GM12878 (cell line): ENCODE data around the gene UBE2E1.

Source experiments
- CREB1 ChIP-seq: IDR thresholded peaks from 2 replicates; pipeline ENCODE4 v1.6.1; 2012; ENCODE audit warnings: low read depth, mild to moderate bottlenecking, inconsistent platforms
- JUND ChIP-seq: IDR thresholded peaks from 2 replicates; pipeline ENCODE4 v1.6.1; 2012; ENCODE audit warnings: low read depth, mild to moderate bottlenecking, low read length, improper control_type of control experiment, moderate library complexity
- POLR2A ChIP-seq: IDR thresholded peaks from 2 replicates; pipeline ENCODE4 v1.6.1; 2011; ENCODE audit warnings: low read depth, mild to moderate bottlenecking, low read length
- SMC3 ChIP-seq: IDR thresholded peaks from 2 replicates; pipeline ENCODE4 v1.6.1; 2011; ENCODE audit warnings: low read length, improper control_type of control experiment, borderline replicate concordance
- TF ChIP-seq, protein P1 (sequence below), 3 experiments: IDR thresholded peaks in 2 of 3; conservative IDR thresholded peaks in 1 of 3; 2 replicates each; pipeline ENCODE4 v1.5.1; 2011; ENCODE audit warnings: low read depth in 3 of 3, low read length in 3 of 3, mild to moderate bottlenecking in 3 of 3, control low read depth in 2 of 3, moderate library complexity in 2 of 3, inconsistent platforms in 1 of 3, mixed read lengths in 1 of 3; ENCODE audit not compliant: control insufficient read depth in 2 of 3, insufficient read depth in 1 of 3; ENCODE audit errors: extremely low read depth in 1 of 3

DNA sequence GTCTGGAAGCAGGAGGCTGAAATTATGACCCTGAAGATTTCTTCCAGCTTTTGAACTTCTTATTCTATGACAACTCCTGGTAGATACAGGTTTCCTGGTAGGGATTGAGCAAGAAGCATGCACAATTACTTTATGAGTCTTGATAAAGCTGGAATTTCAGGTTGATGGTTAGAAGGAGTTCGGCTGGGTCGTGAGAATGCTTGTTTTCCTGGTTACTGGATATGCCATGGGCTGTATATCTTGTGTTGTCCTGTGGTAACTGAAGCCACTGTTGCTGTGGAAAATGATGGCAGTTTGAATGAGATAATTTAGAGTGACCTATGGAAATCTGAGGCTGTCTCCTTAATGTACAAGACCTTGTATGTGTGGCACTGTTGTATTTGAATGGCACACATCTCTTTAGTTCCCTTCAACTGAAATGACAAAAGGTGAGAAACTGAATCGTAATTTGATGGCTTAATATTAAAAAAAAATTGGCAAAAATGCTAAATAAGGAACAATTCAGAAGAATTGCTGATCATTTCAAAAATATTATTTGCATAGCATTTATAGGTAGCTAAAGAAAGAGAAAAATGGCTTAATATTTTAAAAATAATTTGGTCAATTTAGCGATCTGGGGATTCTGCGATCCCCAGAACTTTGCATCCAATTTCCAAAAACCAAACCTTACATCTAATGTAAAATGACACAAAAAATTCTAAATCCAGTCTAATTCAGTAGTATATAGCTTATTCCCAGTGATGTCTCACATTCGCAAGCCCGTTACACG is 1.1 kb upstream of the UBE2E1 start:
- TF ChIP-seq SMC3, result no peak
- no peak for TF ChIP-seq CREB1
- TF ChIP-seq JUND, result no peak
- no peak for TF ChIP-seq POLR2A
- TF ChIP-seq, protein P1, sequence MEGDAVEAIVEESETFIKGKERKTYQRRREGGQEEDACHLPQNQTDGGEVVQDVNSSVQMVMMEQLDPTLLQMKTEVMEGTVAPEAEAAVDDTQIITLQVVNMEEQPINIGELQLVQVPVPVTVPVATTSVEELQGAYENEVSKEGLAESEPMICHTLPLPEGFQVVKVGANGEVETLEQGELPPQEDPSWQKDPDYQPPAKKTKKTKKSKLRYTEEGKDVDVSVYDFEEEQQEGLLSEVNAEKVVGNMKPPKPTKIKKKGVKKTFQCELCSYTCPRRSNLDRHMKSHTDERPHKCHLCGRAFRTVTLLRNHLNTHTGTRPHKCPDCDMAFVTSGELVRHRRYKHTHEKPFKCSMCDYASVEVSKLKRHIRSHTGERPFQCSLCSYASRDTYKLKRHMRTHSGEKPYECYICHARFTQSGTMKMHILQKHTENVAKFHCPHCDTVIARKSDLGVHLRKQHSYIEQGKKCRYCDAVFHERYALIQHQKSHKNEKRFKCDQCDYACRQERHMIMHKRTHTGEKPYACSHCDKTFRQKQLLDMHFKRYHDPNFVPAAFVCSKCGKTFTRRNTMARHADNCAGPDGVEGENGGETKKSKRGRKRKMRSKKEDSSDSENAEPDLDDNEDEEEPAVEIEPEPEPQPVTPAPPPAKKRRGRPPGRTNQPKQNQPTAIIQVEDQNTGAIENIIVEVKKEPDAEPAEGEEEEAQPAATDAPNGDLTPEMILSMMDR (IDR thresholded peaks at IDR 0.05 in 2 of 3, conservative IDR thresholded peaks at IDR 0.05 in 1 of 3; ENCODE audit: control insufficient read depth in 2 of 3, extremely low read depth in 1 of 3, insufficient read depth in 1 of 3, low read depth in 3 of 3, low read length in 3 of 3), result no peak
